Esophagus muscularis mucosa (tissue), 3 donors: ENCODE measurements around the gene FNBP1.

Source experiments
- CTCF ChIP-seq, 3 experiments: fragments of 200-600 bp in 2 of 3; fragments of 450-650 bp in 1 of 3; sonication (generic) in 2 of 3; IDR thresholded peaks; one replicate each; pipeline ENCODE4 v1.5.1; 2017 to 2019; ENCODE audit warnings: antibody characterized with exemption in 3 of 3, mild to moderate bottlenecking in 2 of 3, moderate library complexity in 1 of 3
- POLR2A ChIP-seq: fragments of 450-650 bp; IDR thresholded peaks from one replicate; pipeline ENCODE4 v1.6.1; 2017; ENCODE audit warnings: antibody characterized with exemption, moderate library complexity, mild to moderate bottlenecking, low read depth

GRCh38 chr9:130064621-130065020 lies 21.6 kb upstream of the FNBP1 start:
- TF ChIP-seq CTCF (IDR thresholded peaks at IDR 0.05) (no peak), POLR2A (no peak)
